ENCODE measurements around the gene NES. TPM values are rescaled to one million over a fixed set of nuclear protein-coding genes. Genes with fewer than 3 reads are reported as not detected.

NES gene
- total RNA-seq, 4 donors from 2014 or later: 16.6 to 37.4 (median 32.5) TPM

- TF ChIP-seq POLR2A (IDR thresholded peaks at IDR 0.05; ENCODE audit: low read depth) (no peak), POLR2AphosphoS5 (IDR thresholded peaks at IDR 0.05) (no peak), EP300 (IDR thresholded peaks at IDR 0.05) (no peak), CTCF (IDR thresholded peaks at IDR 0.05) (no peak)
- WGBS: 37% methylated on average over 26 of the region's 51 CpGs
- H3K27me3 ChIP-seq: peaks cover 3 to 96% (median 22%) of the 10 kb centered on the region in 4 donors
- no peaks in the 10 kb centered on the region for H3K9me3 ChIP-seq
- H3K27ac ChIP-seq (replicated peaks in 1 of 4): no peak overlapping the region
- H3K36me3 ChIP-seq: no peaks in the 10 kb centered on the region
- intact Hi-C loops (cut with DNase I): no loop called here
- DNase-seq (ENCODE audit: extremely low spot score): no peak
- no peak overlapping the region for H3K4me3 ChIP-seq
- peaks cover 7 to 10% (median 8%) of the 10 kb centered on the region in 4 donors for H3K4me1 ChIP-seq
These were observed 30.4 kb downstream of the NES start for GRCh38 chr1:156646738-156647211.

GRCh38 chr1:156645666-156646065 is 31.5 kb downstream of the NES start:
- DNase-seq (ENCODE audit: extremely low spot score): no peak
- WGBS: 87% methylated on average over 1 of the region's 1 CpG
- intact Hi-C loops (cut with DNase I): no loop called here
- no peak for TF ChIP-seq POLR2A (IDR thresholded peaks at IDR 0.05; ENCODE audit: low read depth)
- no peak for TF ChIP-seq CTCF (IDR thresholded peaks at IDR 0.05)
- no peak for TF ChIP-seq EP300 (IDR thresholded peaks at IDR 0.05)
- no peak for TF ChIP-seq POLR2AphosphoS5 (IDR thresholded peaks at IDR 0.05)
- Histone ChIP-seq H3K27ac (replicated peaks in 1 of 4) (no peak overlapping the region), H3K4me3 (no peak overlapping the region), H3K9me3 (no peaks in the 10 kb centered on the region), H3K36me3 (no peaks in the 10 kb centered on the region), H3K27me3 (peaks cover 3 to 96% (median 28%) of the 10 kb centered on the region in 4 donors), H3K4me1 (peaks cover 12 to 21% (median 18%) of the 10 kb centered on the region in 4 donors)

GRCh38 chr1:156645056-156645455 is 32.2 kb downstream of the NES start:
- H3K27me3 ChIP-seq: peaks cover 3 to 98% (median 35%) of the 10 kb centered on the region in 4 donors
- 71% methylated on average over 3 of the region's 3 CpGs for WGBS
- H3K4me3 ChIP-seq: no peak overlapping the region
- H3K9me3 ChIP-seq: no peaks in the 10 kb centered on the region
- no peak for TF ChIP-seq EP300 (IDR thresholded peaks at IDR 0.05)
- no peak for TF ChIP-seq CTCF (IDR thresholded peaks at IDR 0.05)
- no peak for TF ChIP-seq POLR2AphosphoS5 (IDR thresholded peaks at IDR 0.05)
- TF ChIP-seq POLR2A (IDR thresholded peaks at IDR 0.05; ENCODE audit: low read depth): no peak
- H3K36me3 ChIP-seq: no peaks in the 10 kb centered on the region
- intact Hi-C loops (cut with DNase I): no loop called here
- peaks cover 12 to 21% (median 18%) of the 10 kb centered on the region in 4 donors for H3K4me1 ChIP-seq
- no peak for DNase-seq (ENCODE audit: extremely low spot score)
- no peak overlapping the region for H3K27ac ChIP-seq (replicated peaks in 1 of 4)

GRCh38 chr1:156644640-156645039 is 32.6 kb downstream of the NES start:
- DNase-seq (ENCODE audit: extremely low spot score): no peak
- Histone ChIP-seq H3K4me1 (peaks cover 12 to 21% (median 18%) of the 10 kb centered on the region in 4 donors), H3K27me3 (peaks cover 3 to 98% (median 39%) of the 10 kb centered on the region in 4 donors), H3K36me3 (no peaks in the 10 kb centered on the region), H3K9me3 (no peaks in the 10 kb centered on the region), H3K4me3 (no peak overlapping the region), H3K27ac (replicated peaks in 1 of 4) (no peak overlapping the region)
- no peak for TF ChIP-seq EP300 (IDR thresholded peaks at IDR 0.05)
- no peak for TF ChIP-seq CTCF (IDR thresholded peaks at IDR 0.05)
- no peak for TF ChIP-seq POLR2A (IDR thresholded peaks at IDR 0.05; ENCODE audit: low read depth)
- TF ChIP-seq POLR2AphosphoS5 (IDR thresholded peaks at IDR 0.05): no peak
- 64% methylated on average over 1 of the region's 1 CpG for WGBS
- intact Hi-C loops (cut with DNase I): no loop called here

GRCh38 chr1:156644146-156644545 is 33.1 kb downstream of the NES start:
- WGBS: 88% methylated on average over 2 of the region's 3 CpGs

More at GRCh38 chr1:156644146-156644545, 33.1 kb downstream of the NES start:
- TF ChIP-seq EP300 (IDR thresholded peaks at IDR 0.05): no peak
- TF ChIP-seq POLR2AphosphoS5 (IDR thresholded peaks at IDR 0.05): no peak
- no peak for TF ChIP-seq CTCF (IDR thresholded peaks at IDR 0.05)
- TF ChIP-seq POLR2A (IDR thresholded peaks at IDR 0.05; ENCODE audit: low read depth): no peak
- Histone ChIP-seq H3K27me3 (peaks cover 3 to 98% (median 43%) of the 10 kb centered on the region in 4 donors), H3K27ac (replicated peaks in 1 of 4) (no peak overlapping the region), H3K4me3 (no peak overlapping the region), H3K36me3 (no peaks in the 10 kb centered on the region), H3K4me1 (peaks cover 12 to 21% (median 18%) of the 10 kb centered on the region in 4 donors), H3K9me3 (no peaks in the 10 kb centered on the region)
- intact Hi-C loops (cut with DNase I): no loop called here
- no peak for DNase-seq (ENCODE audit: extremely low spot score)

All from esophagus muscularis mucosa (tissue), 4 donors.